ENCODE measurements around the gene MIS18BP1. TPM values are rescaled to one million over a fixed set of nuclear protein-coding genes. Genes with fewer than 3 reads are reported as not detected.
A peak's percentile ranks its signal among the peaks of the same experiment; 100 is the strongest.

MIS18BP1 gene
- total and polyA plus RNA-seq, 10 of the 15 experiments (the other 5 are each of a cell fraction or from before 2014, with no cell fraction given) = 16.9 to 88.9 (median 57.0) TPM

DNA sequence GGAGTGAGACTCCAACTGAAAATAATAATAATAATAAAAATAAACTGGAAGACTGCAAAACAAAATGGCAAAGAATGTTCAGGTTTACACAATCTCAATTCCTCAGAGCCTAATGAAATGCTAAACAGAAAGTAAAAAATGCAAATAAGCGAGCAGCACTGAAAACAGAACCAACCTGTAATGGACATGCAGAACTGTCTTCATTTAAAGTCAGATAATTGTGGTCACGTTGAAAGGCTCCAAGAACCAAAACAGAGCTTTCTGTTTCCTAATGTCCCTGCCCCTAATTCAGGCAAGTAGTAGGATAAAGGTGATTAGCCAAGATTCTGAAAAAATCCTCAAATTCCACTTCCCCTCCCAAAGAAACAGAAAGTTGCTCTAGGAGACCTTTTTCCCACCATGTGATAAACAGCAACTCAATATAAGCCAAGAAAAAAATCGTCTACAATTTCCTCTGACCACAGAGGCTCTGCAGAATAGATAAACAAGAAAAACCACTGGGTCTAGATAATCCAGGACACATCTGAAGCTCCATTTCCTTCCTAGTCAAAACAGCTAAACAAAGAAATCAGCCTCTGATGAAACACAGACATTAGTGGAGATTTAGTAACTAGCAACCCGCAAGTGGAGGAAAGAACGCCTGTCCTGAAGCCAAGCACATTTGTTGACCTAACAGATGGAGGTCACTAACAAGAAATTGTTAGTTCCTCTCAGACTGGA is 3.0 kb downstream of the MIS18BP1 start:
- Histone ChIP-seq H3K36me3 (ENCODE audit: control insufficient read depth in 2 of 2, insufficient read depth in 2 of 2, low read length in 1 of 2) (no peaks in the 10 kb centered on the region), H3K27ac (ENCODE audit: control insufficient read depth, insufficient read depth) (peak overlapping the region; percentile 71), H3K4me3 (peak overlapping the region; percentile 70), H3K4me2 (ENCODE audit: control insufficient read depth, insufficient read depth) (peak overlapping the region; percentile 89), H3K27me3 (replicated peaks in 1 of 2; ENCODE audit: control insufficient read depth in 2 of 2, insufficient read depth in 2 of 2, low read length in 1 of 2) (no peaks in the 10 kb centered on the region), H3K9ac (ENCODE audit: control insufficient read depth, insufficient read depth, low read length) (peak overlapping the region; percentile 51), H4K20me1 (ENCODE audit: control insufficient read depth, insufficient read depth) (no peaks in the 10 kb centered on the region), H3K79me2 (ENCODE audit: control insufficient read depth, insufficient read depth, low read length) (peaks cover 82% of the 10 kb centered on the region), H3K4me1 (ENCODE audit: control insufficient read depth, insufficient read depth, low read length) (peaks cover 10% of the 10 kb centered on the region), H3K9me3 (replicated peaks; ENCODE audit: control insufficient read depth, insufficient read depth, low read length) (no peaks in the 10 kb centered on the region), H2AFZ (ENCODE audit: control insufficient read depth, low read depth, low read length) (peak overlapping the region; percentile 33; the same call in 1 of the 2 replicates)
- WGBS (ENCODE audit: insufficient coverage, insufficient replicate concordance, low lambda C conversion rate, missing lambda C conversion rate) = 1% methylated on average over 5 of the region's 5 CpGs
- ATAC-seq (peak; percentile 7; the same call in 2 of the 3 replicates), DNase-seq (ENCODE audit: low read depth, low spot score) (no peak), FAIRE-seq (peak; percentile 62)
- ChIA-PET POLR2A (interaction anchor here (0.7 to 1.5 kb wide), 2 partner anchors 9 to 26 kb away, joined by 3 to 7 read pairs; no protein-coding TSS in a partner anchor), SMC1A (ENCODE audit: uncharacterized antibody, unreplicated experiment) (interaction anchor here (0.8 to 1.4 kb wide), 3 partner anchors 20 to 353 kb away, joined by 3 to 4 read pairs (median 3); a partner anchor contains a TSS), CTCF (interaction anchor here (0.9 to 1.5 kb wide), 2 partner anchors 18 to 287 kb away, joined by 3 to 4 read pairs; no protein-coding TSS in a partner anchor), RAD21 (ENCODE audit: unreplicated experiment) (interaction anchor here (1.7 kb wide), 1 partner anchor 114 kb away, joined by 8 read pairs; the partner anchor contains the start of gene FANCM)
- in situ Hi-C loops (cut with MboI) (loop anchor here (5.0 kb wide), 1 partner anchor 288 kb away; the partner anchor contains the start of genes KLHL28 and TOGARAM1), intact Hi-C loops (cut with micrococcal nuclease; ENCODE audit: unreplicated experiment) (loop anchor here (5.0 kb wide), 1 partner anchor 353 kb away; a partner anchor contains a TSS)
- BruUV-seq (replicated peaks) = no TSS peak
- TF ChIP-seq POU2F2 (IDR thresholded peaks at IDR 0.05; ENCODE audit: borderline replicate concordance, low read depth, low read length) (peak; percentile 65; the same call in 1 of the 3 replicates), PML (IDR thresholded peaks at IDR 0.05; ENCODE audit: low read length) (0 out of 2 replicates have a peak, but pooled peaks have one; percentile 43), RELB (IDR thresholded peaks at IDR 0.05; ENCODE audit: low read depth) (peak; percentile 27; the same call in 1 of the 2 replicates), IKZF1 (conservative IDR thresholded peaks at IDR 0.05) (no peak), IKZF2 (IDR thresholded peaks at IDR 0.05) (peak in 1 of 2 experiments; percentile 31; a peak in 2 of 4 replicates), NFIC (IDR thresholded peaks at IDR 0.05; ENCODE audit: low read depth, low read length) (peak; percentile 15; the same call in 1 of the 2 replicates), HSF1 (IDR thresholded peaks at IDR 0.05; ENCODE audit: low read depth, low read length) (no peak), SKIL (IDR thresholded peaks at IDR 0.05; ENCODE audit: low read depth, poor library complexity, severe bottlenecking) (peak; percentile 41), PKNOX1 (IDR thresholded peaks at IDR 0.05) (peak; percentile 56; the same call in 1 of the 2 replicates), RUNX3 (IDR thresholded peaks at IDR 0.05; ENCODE audit: low read length) (peak; percentile 73)
- TF ChIP-seq, protein P1, sequence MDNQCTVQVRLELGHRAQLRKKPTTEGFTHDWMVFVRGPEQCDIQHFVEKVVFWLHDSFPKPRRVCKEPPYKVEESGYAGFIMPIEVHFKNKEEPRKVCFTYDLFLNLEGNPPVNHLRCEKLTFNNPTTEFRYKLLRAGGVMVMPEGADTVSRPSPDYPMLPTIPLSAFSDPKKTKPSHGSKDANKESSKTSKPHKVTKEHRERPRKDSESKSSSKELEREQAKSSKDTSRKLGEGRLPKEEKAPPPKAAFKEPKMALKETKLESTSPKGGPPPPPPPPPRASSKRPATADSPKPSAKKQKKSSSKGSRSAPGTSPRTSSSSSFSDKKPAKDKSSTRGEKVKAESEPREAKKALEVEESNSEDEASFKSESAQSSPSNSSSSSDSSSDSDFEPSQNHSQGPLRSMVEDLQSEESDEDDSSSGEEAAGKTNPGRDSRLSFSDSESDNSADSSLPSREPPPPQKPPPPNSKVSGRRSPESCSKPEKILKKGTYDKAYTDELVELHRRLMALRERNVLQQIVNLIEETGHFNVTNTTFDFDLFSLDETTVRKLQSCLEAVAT (IDR thresholded peaks at IDR 0.05) = peak; percentile 70
- TF ChIP-seq, protein P2, sequence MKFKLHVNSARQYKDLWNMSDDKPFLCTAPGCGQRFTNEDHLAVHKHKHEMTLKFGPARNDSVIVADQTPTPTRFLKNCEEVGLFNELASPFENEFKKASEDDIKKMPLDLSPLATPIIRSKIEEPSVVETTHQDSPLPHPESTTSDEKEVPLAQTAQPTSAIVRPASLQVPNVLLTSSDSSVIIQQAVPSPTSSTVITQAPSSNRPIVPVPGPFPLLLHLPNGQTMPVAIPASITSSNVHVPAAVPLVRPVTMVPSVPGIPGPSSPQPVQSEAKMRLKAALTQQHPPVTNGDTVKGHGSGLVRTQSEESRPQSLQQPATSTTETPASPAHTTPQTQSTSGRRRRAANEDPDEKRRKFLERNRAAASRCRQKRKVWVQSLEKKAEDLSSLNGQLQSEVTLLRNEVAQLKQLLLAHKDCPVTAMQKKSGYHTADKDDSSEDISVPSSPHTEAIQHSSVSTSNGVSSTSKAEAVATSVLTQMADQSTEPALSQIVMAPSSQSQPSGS (IDR thresholded peaks at IDR 0.05; ENCODE audit: low read length) = no peak
